HepG2 (cell line): ENCODE measurements around the gene TEF. TPM values are rescaled to one million over a fixed set of nuclear protein-coding genes. Genes with fewer than 3 reads are reported as not detected.
A peak's percentile ranks its signal among the peaks of the same experiment; 100 is the strongest.

Source experiments
- HDAC2 ChIP-seq: sonication (generic); formaldehyde crosslinking; IDR thresholded peaks from 2 replicates; pipeline ENCODE4 v1.4.0; 2020; ENCODE audit warnings: missing genetic modification reagents
- HMG20A ChIP-seq: IDR thresholded peaks from 2 replicates; pipeline ENCODE4 v1.6.1; 2016; ENCODE audit warnings: borderline replicate concordance
- IKZF1 ChIP-seq: fragments of 450-650 bp; IDR thresholded peaks from 2 replicates; pipeline ENCODE4 v1.7.1; 2016
- IRF2 ChIP-seq: IDR thresholded peaks from 2 replicates; pipeline ENCODE4 v1.6.1; 2018; ENCODE audit warnings: missing genetic modification reagents, missing compliant biosample characterization
- NFE2L2 ChIP-seq: fragments of 150-350 bp; IDR thresholded peaks from 2 replicates; pipeline ENCODE4 v1.6.1; 2014; ENCODE audit warnings: low read length
- PTBP1 ChIP-seq: fragments of 200-400 bp; formaldehyde crosslinking; IDR thresholded peaks from 2 replicates; pipeline ENCODE4 v1.6.1; 2018; ENCODE audit warnings: low read length, low read depth; ENCODE audit not compliant: poor library complexity, severe bottlenecking
- RFX5 ChIP-seq: IDR thresholded peaks from 2 replicates; pipeline ENCODE4 v1.6.1; 2011; ENCODE audit warnings: low read depth, low read length, improper control_type of control experiment
- SALL1 ChIP-seq: sonication (generic); formaldehyde crosslinking; IDR thresholded peaks from 2 replicates; pipeline ENCODE4 v1.8.0; 2022; ENCODE audit warnings: mild to moderate bottlenecking, missing genetic modification reagents
- SP4 ChIP-seq: sonication (generic); formaldehyde crosslinking; IDR thresholded peaks from 2 replicates; pipeline ENCODE4 v1.8.1; 2023; ENCODE audit warnings: mild to moderate bottlenecking, missing genetic modification reagents
- TSC22D2 ChIP-seq: sonication (generic); formaldehyde crosslinking; IDR thresholded peaks from 2 replicates; pipeline ENCODE4 v1.5.1; 2020; ENCODE audit warnings: missing genetic modification reagents, mild to moderate bottlenecking, borderline replicate concordance
- ZNF251 ChIP-seq: sonication (generic); formaldehyde crosslinking; IDR thresholded peaks from 2 replicates; pipeline ENCODE4 v1.9.0; 2021; ENCODE audit warnings: mild to moderate bottlenecking, missing genetic modification reagents
- ZNF337 ChIP-seq: sonication (generic); formaldehyde crosslinking; IDR thresholded peaks from 2 replicates; pipeline ENCODE4 v1.5.1; 2020; ENCODE audit warnings: missing genetic modification reagents, low read depth, mild to moderate bottlenecking, borderline replicate concordance
- ZNF567 ChIP-seq: sonication (generic); formaldehyde crosslinking; IDR thresholded peaks from 2 replicates; pipeline ENCODE4 v1.8.1; 2023; ENCODE audit warnings: mild to moderate bottlenecking, missing genetic modification reagents, borderline replicate concordance
- ZNF629 ChIP-seq: sonication (generic); formaldehyde crosslinking; conservative IDR thresholded peaks from 2 replicates; pipeline ENCODE4 v1.5.0; 2020; ENCODE audit warnings: missing genetic modification reagents
- ZNF672 ChIP-seq: sonication (generic); formaldehyde crosslinking; IDR thresholded peaks from 2 replicates; pipeline ENCODE4 v1.8.1; 2022; ENCODE audit warnings: missing genetic modification reagents
- ZNF749 ChIP-seq: sonication (generic); formaldehyde crosslinking; IDR thresholded peaks from 2 replicates; pipeline ENCODE4 v1.8.0; 2022; ENCODE audit warnings: mild to moderate bottlenecking, missing genetic modification reagents, moderate library complexity, borderline replicate concordance
- ZNF780A ChIP-seq: sonication (generic); formaldehyde crosslinking; IDR thresholded peaks from 2 replicates; pipeline ENCODE4 v1.8.0; 2022; ENCODE audit warnings: mild to moderate bottlenecking, missing genetic modification reagents, moderate library complexity
- ZNF781 ChIP-seq: sonication (generic); formaldehyde crosslinking; IDR thresholded peaks from 2 replicates; pipeline ENCODE4 v1.5.1; 2020; ENCODE audit warnings: borderline replicate concordance, mild to moderate bottlenecking, missing genetic modification reagents; ENCODE audit errors: not compliant biosample characterization
- polyA plus RNA-seq, 8 experiments: library from polyadenylated mRNA; depleted of rRNA in 3 of 8; stranded (reverse) in 7 of 8; unstranded in 1 of 8; fragments of >200 nt; fragmentation: Illumina TruSeq in 4 of 8; extraction: Trizol in 4 of 8; gene quantifications; 2 replicates each; pipeline versions ENCODE4 v1.2.1 to v1.2.3, GENCODE V29; 2011 to 2016; ENCODE audit warnings: low read depth in 4 of 8, missing spikeins in 1 of 8, mixed read lengths in 1 of 8; ENCODE audit not compliant: insufficient read depth in 1 of 8
- total RNA-seq, 5 experiments: library from RNA; depleted of rRNA; stranded (reverse); fragments of >200 nt; fragmentation: Illumina TruSeq; extraction: Trizol; gene quantifications; 2 replicates each; pipeline ENCODE4 v1.2.3, GENCODE V29; 2016; ENCODE audit warnings: low read depth in 1 of 5
- TF ChIP-seq, protein P1 (sequence below): IDR thresholded peaks from 2 replicates; pipeline ENCODE4 v1.6.1; 2016; ENCODE audit warnings: low read depth, control low read depth
- TF ChIP-seq, protein P2 (sequence below): IDR thresholded peaks from 2 replicates; pipeline ENCODE4 v1.6.1; 2016; ENCODE audit warnings: low read depth, missing genetic modification reagents, missing compliant biosample characterization
- TF ChIP-seq, protein P3 (sequence below): sonication (generic); formaldehyde crosslinking; IDR thresholded peaks from 2 replicates; pipeline ENCODE4 v1.5.0; 2020; ENCODE audit warnings: mild to moderate bottlenecking, missing genetic modification reagents

TEF gene
- total and polyA plus RNA-seq, 2 of the 13 experiments (the other 11 are each of a cell fraction or from before 2014, with no cell fraction given) = 7.6 to 11.2 TPM

DNA sequence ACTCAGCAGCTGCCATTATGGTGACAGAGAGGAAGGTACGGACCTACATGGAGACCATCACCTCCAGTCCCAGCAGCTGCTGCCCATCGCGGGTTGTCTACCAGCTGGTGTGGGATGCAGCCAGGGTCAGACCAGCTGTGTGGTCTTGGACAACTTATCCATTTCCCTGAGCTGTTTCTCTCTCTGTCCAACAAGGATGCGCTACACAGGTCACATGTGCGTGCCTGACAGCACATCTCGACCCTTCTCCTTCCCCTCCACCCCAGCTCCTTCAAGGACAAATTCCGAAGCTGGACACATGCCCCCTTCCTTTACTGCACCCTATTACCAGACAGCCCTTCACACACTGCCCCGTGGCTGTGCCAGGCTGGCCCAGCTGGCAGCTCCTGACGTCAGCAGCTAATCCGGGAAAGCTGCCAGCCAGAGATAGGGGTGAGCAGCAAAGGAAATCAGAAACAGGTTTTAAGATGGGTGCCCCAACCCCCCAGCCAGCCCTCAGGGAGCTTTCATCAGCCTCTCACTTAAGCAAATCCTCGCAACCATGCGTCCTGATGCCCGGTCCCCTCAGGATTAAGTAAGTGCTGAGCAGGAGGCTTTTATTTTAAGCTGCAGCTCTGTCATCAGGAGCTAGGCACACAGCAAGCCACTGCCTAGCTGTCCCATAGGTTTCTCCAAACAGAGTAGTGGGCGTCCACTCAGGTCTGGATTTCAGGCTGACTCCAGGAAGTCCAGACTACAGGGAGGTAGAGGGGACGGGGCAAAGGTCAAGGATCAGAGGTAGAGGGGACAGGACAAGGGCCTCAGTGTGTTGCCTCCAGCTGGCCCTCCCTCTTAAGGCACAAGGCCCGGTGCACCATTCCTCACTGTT, 20.3 kb downstream of the TEF start (continued):
- TF ChIP-seq, protein P1, sequence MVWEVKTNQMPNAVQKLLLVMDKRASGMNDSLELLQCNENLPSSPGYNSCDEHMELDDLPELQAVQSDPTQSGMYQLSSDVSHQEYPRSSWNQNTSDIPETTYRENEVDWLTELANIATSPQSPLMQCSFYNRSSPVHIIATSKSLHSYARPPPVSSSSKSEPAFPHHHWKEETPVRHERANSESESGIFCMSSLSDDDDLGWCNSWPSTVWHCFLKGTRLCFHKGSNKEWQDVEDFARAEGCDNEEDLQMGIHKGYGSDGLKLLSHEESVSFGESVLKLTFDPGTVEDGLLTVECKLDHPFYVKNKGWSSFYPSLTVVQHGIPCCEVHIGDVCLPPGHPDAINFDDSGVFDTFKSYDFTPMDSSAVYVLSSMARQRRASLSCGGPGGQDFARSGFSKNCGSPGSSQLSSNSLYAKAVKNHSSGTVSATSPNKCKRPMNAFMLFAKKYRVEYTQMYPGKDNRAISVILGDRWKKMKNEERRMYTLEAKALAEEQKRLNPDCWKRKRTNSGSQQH (CRISPR knock-in tag) = no peak
- no peak for TF ChIP-seq ZNF251 (CRISPR knock-in tag)
- peak; percentile 62; the same call in 1 of the 2 replicates for TF ChIP-seq RFX5
- no peak for TF ChIP-seq ZNF780A
- TF ChIP-seq NFE2L2 = no peak
- TF ChIP-seq ZNF781 (CRISPR knock-in tag) = no peak
- no peak for TF ChIP-seq IKZF1
- no peak for TF ChIP-seq ZNF567 (CRISPR knock-in tag)
- no peak for TF ChIP-seq PTBP1
- TF ChIP-seq, protein P2, sequence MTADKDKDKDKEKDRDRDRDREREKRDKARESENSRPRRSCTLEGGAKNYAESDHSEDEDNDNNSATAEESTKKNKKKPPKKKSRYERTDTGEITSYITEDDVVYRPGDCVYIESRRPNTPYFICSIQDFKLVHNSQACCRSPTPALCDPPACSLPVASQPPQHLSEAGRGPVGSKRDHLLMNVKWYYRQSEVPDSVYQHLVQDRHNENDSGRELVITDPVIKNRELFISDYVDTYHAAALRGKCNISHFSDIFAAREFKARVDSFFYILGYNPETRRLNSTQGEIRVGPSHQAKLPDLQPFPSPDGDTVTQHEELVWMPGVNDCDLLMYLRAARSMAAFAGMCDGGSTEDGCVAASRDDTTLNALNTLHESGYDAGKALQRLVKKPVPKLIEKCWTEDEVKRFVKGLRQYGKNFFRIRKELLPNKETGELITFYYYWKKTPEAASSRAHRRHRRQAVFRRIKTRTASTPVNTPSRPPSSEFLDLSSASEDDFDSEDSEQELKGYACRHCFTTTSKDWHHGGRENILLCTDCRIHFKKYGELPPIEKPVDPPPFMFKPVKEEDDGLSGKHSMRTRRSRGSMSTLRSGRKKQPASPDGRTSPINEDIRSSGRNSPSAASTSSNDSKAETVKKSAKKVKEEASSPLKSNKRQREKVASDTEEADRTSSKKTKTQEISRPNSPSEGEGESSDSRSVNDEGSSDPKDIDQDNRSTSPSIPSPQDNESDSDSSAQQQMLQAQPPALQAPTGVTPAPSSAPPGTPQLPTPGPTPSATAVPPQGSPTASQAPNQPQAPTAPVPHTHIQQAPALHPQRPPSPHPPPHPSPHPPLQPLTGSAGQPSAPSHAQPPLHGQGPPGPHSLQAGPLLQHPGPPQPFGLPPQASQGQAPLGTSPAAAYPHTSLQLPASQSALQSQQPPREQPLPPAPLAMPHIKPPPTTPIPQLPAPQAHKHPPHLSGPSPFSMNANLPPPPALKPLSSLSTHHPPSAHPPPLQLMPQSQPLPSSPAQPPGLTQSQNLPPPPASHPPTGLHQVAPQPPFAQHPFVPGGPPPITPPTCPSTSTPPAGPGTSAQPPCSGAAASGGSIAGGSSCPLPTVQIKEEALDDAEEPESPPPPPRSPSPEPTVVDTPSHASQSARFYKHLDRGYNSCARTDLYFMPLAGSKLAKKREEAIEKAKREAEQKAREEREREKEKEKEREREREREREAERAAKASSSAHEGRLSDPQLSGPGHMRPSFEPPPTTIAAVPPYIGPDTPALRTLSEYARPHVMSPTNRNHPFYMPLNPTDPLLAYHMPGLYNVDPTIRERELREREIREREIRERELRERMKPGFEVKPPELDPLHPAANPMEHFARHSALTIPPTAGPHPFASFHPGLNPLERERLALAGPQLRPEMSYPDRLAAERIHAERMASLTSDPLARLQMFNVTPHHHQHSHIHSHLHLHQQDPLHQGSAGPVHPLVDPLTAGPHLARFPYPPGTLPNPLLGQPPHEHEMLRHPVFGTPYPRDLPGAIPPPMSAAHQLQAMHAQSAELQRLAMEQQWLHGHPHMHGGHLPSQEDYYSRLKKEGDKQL (CRISPR knock-in tag) = no peak
- TF ChIP-seq, protein P3, sequence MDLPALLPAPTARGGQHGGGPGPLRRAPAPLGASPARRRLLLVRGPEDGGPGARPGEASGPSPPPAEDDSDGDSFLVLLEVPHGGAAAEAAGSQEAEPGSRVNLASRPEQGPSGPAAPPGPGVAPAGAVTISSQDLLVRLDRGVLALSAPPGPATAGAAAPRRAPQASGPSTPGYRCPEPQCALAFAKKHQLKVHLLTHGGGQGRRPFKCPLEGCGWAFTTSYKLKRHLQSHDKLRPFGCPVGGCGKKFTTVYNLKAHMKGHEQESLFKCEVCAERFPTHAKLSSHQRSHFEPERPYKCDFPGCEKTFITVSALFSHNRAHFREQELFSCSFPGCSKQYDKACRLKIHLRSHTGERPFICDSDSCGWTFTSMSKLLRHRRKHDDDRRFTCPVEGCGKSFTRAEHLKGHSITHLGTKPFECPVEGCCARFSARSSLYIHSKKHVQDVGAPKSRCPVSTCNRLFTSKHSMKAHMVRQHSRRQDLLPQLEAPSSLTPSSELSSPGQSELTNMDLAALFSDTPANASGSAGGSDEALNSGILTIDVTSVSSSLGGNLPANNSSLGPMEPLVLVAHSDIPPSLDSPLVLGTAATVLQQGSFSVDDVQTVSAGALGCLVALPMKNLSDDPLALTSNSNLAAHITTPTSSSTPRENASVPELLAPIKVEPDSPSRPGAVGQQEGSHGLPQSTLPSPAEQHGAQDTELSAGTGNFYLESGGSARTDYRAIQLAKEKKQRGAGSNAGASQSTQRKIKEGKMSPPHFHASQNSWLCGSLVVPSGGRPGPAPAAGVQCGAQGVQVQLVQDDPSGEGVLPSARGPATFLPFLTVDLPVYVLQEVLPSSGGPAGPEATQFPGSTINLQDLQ (CRISPR knock-in tag) = no peak
- TF ChIP-seq ZNF629 = no peak
- TF ChIP-seq HMG20A = no peak
- TF ChIP-seq ZNF672 = no peak
- no peak for TF ChIP-seq TSC22D2 (CRISPR knock-in tag)
- TF ChIP-seq IRF2 (CRISPR knock-in tag) = no peak
- TF ChIP-seq SP4 = 0 out of 2 replicates have a peak, but pooled peaks have one; percentile 17
- no peak for TF ChIP-seq ZNF337 (CRISPR knock-in tag)
- TF ChIP-seq SALL1 (CRISPR knock-in tag) = peak; percentile 50; the same call in 1 of the 2 replicates
- TF ChIP-seq HDAC2 (CRISPR knock-in tag) = peak; percentile 18; the same call in 1 of the 2 replicates
- no peak for TF ChIP-seq ZNF749
